HG03442 (cell line): ENCODE results near the gene GPR87.

Experiments used
- ATAC-seq: cut with Tn5 transposase; IDR thresholded peaks from one replicate; pipeline ENCODE4 v1.9.1; 2021; ENCODE audit warnings: mild to moderate bottlenecking, moderate library complexity; ENCODE audit not compliant: unreplicated experiment

The GPR87 gene

GRCh38 chr3:151316267-151316991 is at the start of gene GPR87:
TSS of gene GPR87 (minus strand) at chr3:151316820. CDS start at chr3:151300100, 16,720 bp downstream.
- peak; percentile 55 for ATAC-seq

GRCh38 chr3:151362751-151363174 is 46.1 kb upstream of the GPR87 start:
- no peak for ATAC-seq

- ATAC-seq: no peak
Observed at GRCh38 chr3:151357463-151357850, 40.8 kb upstream of the GPR87 start.

- ATAC-seq: no peak
Observed at GRCh38 chr3:151356794-151357462, 40.3 kb upstream of the GPR87 start.

- ATAC-seq: peak; percentile 14
Observed at GRCh38 chr3:151351648-151352047, 35.0 kb upstream of the GPR87 start.

GRCh38 chr3:151351219-151351618 is 34.6 kb upstream of the GPR87 start:
- ATAC-seq: peak; percentile 81

GRCh38 chr3:151350656-151351055 is 34.0 kb upstream of the GPR87 start:
- ATAC-seq: no peak

- no peak for ATAC-seq
Observed at GRCh38 chr3:151347432-151347831, 30.8 kb upstream of the GPR87 start.

- ATAC-seq: no peak
Observed at GRCh38 chr3:151346292-151346691, 29.7 kb upstream of the GPR87 start.

GRCh38 chr3:151345859-151346258 is 29.2 kb upstream of the GPR87 start:
- no peak for ATAC-seq

GRCh38 chr3:151331696-151332095 is 15.1 kb upstream of the GPR87 start:
- ATAC-seq: no peak

- no peak for ATAC-seq
Observed at GRCh38 chr3:151330899-151331298, 14.3 kb upstream of the GPR87 start.

GRCh38 chr3:151330379-151330778 is 13.8 kb upstream of the GPR87 start:
- no peak for ATAC-seq

GRCh38 chr3:151329363-151329762 is 12.7 kb upstream of the GPR87 start, which contains the start of gene P2RY13:
TSS of gene P2RY13 (minus strand) at chr3:151329549. CDS start at chr3:151329528, 21 bp downstream.
- ATAC-seq: no peak

- ATAC-seq: no peak
Observed at GRCh38 chr3:151328298-151328995, 11.8 kb upstream of the GPR87 start.

- no peak for ATAC-seq
Observed at GRCh38 chr3:151327571-151328198, 11.1 kb upstream of the GPR87 start.

GRCh38 chr3:151322511-151322910 is 5.9 kb upstream of the GPR87 start:
- no peak for ATAC-seq

GRCh38 chr3:151321526-151321925 is 4.9 kb upstream of the GPR87 start:
- ATAC-seq: no peak

GRCh38 chr3:151320131-151320530 is 3.5 kb upstream of the GPR87 start:
- ATAC-seq: no peak

- ATAC-seq: no peak
Observed at GRCh38 chr3:151319628-151320027, 3.0 kb upstream of the GPR87 start.

- no peak for ATAC-seq
Observed at GRCh38 chr3:151318991-151319390, 2.4 kb upstream of the GPR87 start.
